Nephron progenitor cell (in vitro differentiated cells): ENCODE data around the gene SLCO3A1.

ENCODE experiments used
- DNase-seq: peaks from one replicate; pipeline ENCODE4 v3.0.0; 2021
- H3K27ac Mint-ChIP-seq: 2 replicates; pipeline ENCODE4 v1.8.0; 2021; ENCODE audit warnings: mild to moderate bottlenecking, moderate library complexity, mixed read lengths
- H3K27me3 Mint-ChIP-seq: 2 replicates; pipeline ENCODE4 v1.8.0; 2021; ENCODE audit warnings: mild to moderate bottlenecking, low read depth, mixed read lengths; ENCODE audit not compliant: poor library complexity
- H3K36me3 Mint-ChIP-seq: 2 replicates; pipeline ENCODE4 v1.8.0; 2021; ENCODE audit warnings: low read depth, mixed read lengths
- H3K4me1 Mint-ChIP-seq: 2 replicates; pipeline ENCODE4 v1.8.0; 2021; ENCODE audit warnings: mixed read lengths
- H3K4me3 Mint-ChIP-seq: 2 replicates; pipeline ENCODE4 v1.8.0; 2021; ENCODE audit warnings: mild to moderate bottlenecking, moderate library complexity, mixed read lengths
- H3K9me3 Mint-ChIP-seq: 2 replicates; pipeline ENCODE4 v1.8.0; 2021; ENCODE audit warnings: mild to moderate bottlenecking, moderate library complexity, mixed read lengths
- CTCF ChIP-seq: fragments of 200-600 bp; sonication (generic); IDR thresholded peaks from 2 replicates; pipeline ENCODE4 v1.5.0; 2021; ENCODE audit warnings: antibody characterized with exemption

The SLCO3A1 gene

GRCh38 chr15:91884606-91885005, 31.1 kb downstream of the SLCO3A1 start:
- Mint-ChIP-seq H3K9me3 (no peaks in the 10 kb centered on the region), H3K36me3 (no peaks in the 10 kb centered on the region), H3K27ac (no peak overlapping the region), H3K4me1 (peaks cover 23% of the 10 kb centered on the region), H3K27me3 (peaks cover 28% of the 10 kb centered on the region), H3K4me3 (no peak overlapping the region)
- no peak for TF ChIP-seq CTCF
- no peak for DNase-seq

- H3K36me3 Mint-ChIP-seq, result no peaks in the 10 kb centered on the region
- H3K27me3 Mint-ChIP-seq, result peaks cover 28% of the 10 kb centered on the region
- H3K4me1 Mint-ChIP-seq, result peaks cover 23% of the 10 kb centered on the region
- H3K27ac Mint-ChIP-seq, result no peak overlapping the region
- TF ChIP-seq CTCF, result no peak
- H3K4me3 Mint-ChIP-seq, result no peak overlapping the region
- H3K9me3 Mint-ChIP-seq, result no peaks in the 10 kb centered on the region
- no peak for DNase-seq
Observed at GRCh38 chr15:91885054-91885453, 31.5 kb downstream of the SLCO3A1 start.

- Mint-ChIP-seq H3K36me3 (no peaks in the 10 kb centered on the region), H3K9me3 (no peaks in the 10 kb centered on the region), H3K27me3 (peaks cover 31% of the 10 kb centered on the region), H3K4me3 (no peak overlapping the region), H3K27ac (no peak overlapping the region), H3K4me1 (peaks cover 23% of the 10 kb centered on the region)
- TF ChIP-seq CTCF, result no peak
- DNase-seq, result no peak
Observed at GRCh38 chr15:91885714-91886270, 32.3 kb downstream of the SLCO3A1 start.

GRCh38 chr15:91886878-91887277, 33.4 kb downstream of the SLCO3A1 start:
- no peak overlapping the region for H3K27ac Mint-ChIP-seq

GRCh38 chr15:91887321-91887720, 33.8 kb downstream of the SLCO3A1 start:
- H3K27ac Mint-ChIP-seq, result no peak overlapping the region
- DNase-seq, result no peak
- H3K9me3 Mint-ChIP-seq, result no peaks in the 10 kb centered on the region
- peaks cover 24% of the 10 kb centered on the region for H3K27me3 Mint-ChIP-seq
- H3K4me1 Mint-ChIP-seq, result peaks cover 23% of the 10 kb centered on the region
- TF ChIP-seq CTCF, result no peak
- peak overlapping the region; percentile 16 for H3K4me3 Mint-ChIP-seq
- H3K36me3 Mint-ChIP-seq, result no peaks in the 10 kb centered on the region

More at GRCh38 chr15:91886878-91887277, 33.4 kb downstream of the SLCO3A1 start:
- no peak for TF ChIP-seq CTCF
- H3K36me3 Mint-ChIP-seq, result no peaks in the 10 kb centered on the region
- peaks cover 23% of the 10 kb centered on the region for H3K4me1 Mint-ChIP-seq
- H3K27me3 Mint-ChIP-seq, result peaks cover 24% of the 10 kb centered on the region
- DNase-seq, result no peak
- H3K9me3 Mint-ChIP-seq, result no peaks in the 10 kb centered on the region
- peak overlapping the region; percentile 16 for H3K4me3 Mint-ChIP-seq

- DNase-seq, result no peak
- no peak for TF ChIP-seq CTCF
- peaks cover 20% of the 10 kb centered on the region for H3K27me3 Mint-ChIP-seq
- H3K36me3 Mint-ChIP-seq, result no peaks in the 10 kb centered on the region
- no peak overlapping the region for H3K4me3 Mint-ChIP-seq
- H3K9me3 Mint-ChIP-seq, result no peaks in the 10 kb centered on the region
- H3K4me1 Mint-ChIP-seq, result peaks cover 23% of the 10 kb centered on the region
- H3K27ac Mint-ChIP-seq, result no peak overlapping the region
Observed at GRCh38 chr15:91887921-91888373, 34.4 kb downstream of the SLCO3A1 start.
